ENCODE measurements around the gene DDHD1.
A peak's percentile ranks its signal among the peaks of the same experiment; 100 is the strongest.

The DDHD1 gene

GRCh38 chr14:53038629-53039028 lies 114.5 kb downstream of the DDHD1 start:
- no peaks in the 10 kb centered on the region for H3K9me3 Mint-ChIP-seq
- no peak overlapping the region for H3K4me3 Mint-ChIP-seq

DNA sequence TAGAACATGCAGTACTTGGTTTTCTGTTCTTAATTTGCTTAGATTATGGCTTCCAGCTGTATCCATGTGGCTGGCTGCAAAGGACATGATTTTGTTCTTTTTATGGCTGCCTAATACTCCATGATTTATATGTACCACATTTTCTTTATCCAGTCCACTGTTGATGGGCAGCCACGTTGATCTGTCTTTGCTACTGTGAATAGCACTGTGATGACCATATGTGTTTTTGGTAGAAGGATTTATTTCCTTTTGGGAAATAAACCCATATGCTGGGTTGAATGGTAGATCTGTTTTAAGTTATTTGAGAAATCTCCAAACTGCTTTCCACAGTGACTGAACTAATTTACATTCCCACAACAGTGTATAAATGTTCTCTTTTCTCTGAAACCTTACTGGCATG lies 116.1 kb downstream of the DDHD1 start:
- H3K27me3 Mint-ChIP-seq = no peaks in the 10 kb centered on the region

More at GRCh38 chr14:53038629-53039028, 114.5 kb downstream of the DDHD1 start:
- Mint-ChIP-seq H3K27ac (peak overlapping the region; percentile 30), H3K4me1 (ENCODE audit: low read depth) (no peaks in the 10 kb centered on the region), H3K36me3 (ENCODE audit: low read depth) (peaks cover 83% of the 10 kb centered on the region), H3K27me3 (no peaks in the 10 kb centered on the region)

GRCh38 chr14:53035336-53036210 lies 117.5 kb downstream of the DDHD1 start:
- Mint-ChIP-seq H3K27ac (no peak overlapping the region), H3K36me3 (ENCODE audit: low read depth) (peaks cover 60% of the 10 kb centered on the region), H3K4me3 (no peak overlapping the region), H3K9me3 (no peaks in the 10 kb centered on the region), H3K27me3 (no peaks in the 10 kb centered on the region), H3K4me1 (ENCODE audit: low read depth) (no peaks in the 10 kb centered on the region)

More for the DNA sequence above, 116.1 kb downstream of the DDHD1 start:
- H3K4me1 Mint-ChIP-seq (ENCODE audit: low read depth) = no peaks in the 10 kb centered on the region
- H3K4me3 Mint-ChIP-seq = no peak overlapping the region
- no peak overlapping the region for H3K27ac Mint-ChIP-seq
- no peaks in the 10 kb centered on the region for H3K9me3 Mint-ChIP-seq
- peaks cover 74% of the 10 kb centered on the region for H3K36me3 Mint-ChIP-seq (ENCODE audit: low read depth)

- Mint-ChIP-seq H3K27ac (no peak overlapping the region), H3K9me3 (peaks cover 6% of the 10 kb centered on the region), H3K36me3 (ENCODE audit: low read depth) (peaks cover 52% of the 10 kb centered on the region), H3K27me3 (no peaks in the 10 kb centered on the region), H3K4me3 (no peak overlapping the region), H3K4me1 (ENCODE audit: low read depth) (no peaks in the 10 kb centered on the region)
Measured at GRCh38 chr14:53034688-53035230, 118.4 kb downstream of the DDHD1 start.

DNA sequence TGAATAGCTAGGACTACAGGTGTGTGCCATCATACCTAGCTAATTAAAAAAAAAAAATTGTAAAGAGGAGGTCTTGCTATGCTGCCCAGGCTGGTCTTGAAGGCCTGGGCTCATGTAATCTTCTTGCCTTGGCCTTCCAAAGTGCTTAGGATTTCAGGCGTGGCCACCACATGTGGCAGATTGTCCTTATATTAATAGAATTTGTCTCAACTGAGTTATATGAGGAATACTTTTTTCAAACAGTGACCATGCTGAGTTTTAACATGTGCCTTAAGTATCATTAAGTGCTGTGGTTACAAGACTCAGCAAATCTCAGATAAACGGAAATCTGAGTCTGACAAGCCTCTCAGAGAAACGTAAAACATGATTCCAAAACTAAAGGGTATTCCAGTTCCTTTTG lies 119.1 kb downstream of the DDHD1 start:
- Mint-ChIP-seq H3K36me3 (ENCODE audit: low read depth) (peaks cover 50% of the 10 kb centered on the region), H3K4me3 (no peak overlapping the region), H3K9me3 (peaks cover 9% of the 10 kb centered on the region), H3K27me3 (no peaks in the 10 kb centered on the region), H3K27ac (no peak overlapping the region), H3K4me1 (ENCODE audit: low read depth) (no peaks in the 10 kb centered on the region)

DNA sequence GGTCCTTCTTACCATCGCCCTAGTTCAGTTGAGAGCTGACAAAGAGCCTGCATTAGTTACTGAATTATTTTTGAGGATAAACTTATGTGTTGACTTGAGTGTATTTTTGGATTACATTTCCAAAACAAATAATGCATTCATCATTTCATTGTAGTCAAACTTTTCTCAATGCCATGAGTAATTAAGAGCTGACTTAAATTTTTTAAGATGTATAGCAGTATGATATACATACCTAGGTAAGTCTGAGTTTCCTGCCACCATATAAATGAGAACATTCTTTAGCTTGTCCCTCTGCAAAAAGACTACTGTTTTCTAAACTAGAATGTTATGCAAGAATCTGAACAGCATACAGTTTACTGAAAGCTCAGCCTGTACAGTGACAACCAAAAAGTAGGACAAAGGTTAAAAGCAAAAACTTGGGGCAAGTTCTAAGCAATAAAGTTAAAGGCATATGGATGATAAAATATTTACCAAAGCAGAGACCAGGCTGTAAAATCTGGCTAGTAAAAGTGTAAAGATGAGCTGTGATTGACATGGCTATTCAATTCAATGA lies 120.2 kb downstream of the DDHD1 start:
- no peak overlapping the region for H3K4me3 Mint-ChIP-seq
- H3K27ac Mint-ChIP-seq = no peak overlapping the region
- H3K4me1 Mint-ChIP-seq (ENCODE audit: low read depth) = peaks cover under 1% of the 10 kb centered on the region
- H3K9me3 Mint-ChIP-seq = peaks cover 12% of the 10 kb centered on the region
- H3K36me3 Mint-ChIP-seq (ENCODE audit: low read depth) = peaks cover 38% of the 10 kb centered on the region
- no peaks in the 10 kb centered on the region for H3K27me3 Mint-ChIP-seq

- no peaks in the 10 kb centered on the region for H3K27me3 Mint-ChIP-seq
- peaks cover 6% of the 10 kb centered on the region for H3K4me1 Mint-ChIP-seq (ENCODE audit: low read depth)
- peaks cover 12% of the 10 kb centered on the region for H3K9me3 Mint-ChIP-seq
- H3K27ac Mint-ChIP-seq = no peak overlapping the region
- peaks cover 32% of the 10 kb centered on the region for H3K36me3 Mint-ChIP-seq (ENCODE audit: low read depth)
- no peak overlapping the region for H3K4me3 Mint-ChIP-seq
Measured at GRCh38 chr14:53032161-53032803, 120.8 kb downstream of the DDHD1 start.

DNA sequence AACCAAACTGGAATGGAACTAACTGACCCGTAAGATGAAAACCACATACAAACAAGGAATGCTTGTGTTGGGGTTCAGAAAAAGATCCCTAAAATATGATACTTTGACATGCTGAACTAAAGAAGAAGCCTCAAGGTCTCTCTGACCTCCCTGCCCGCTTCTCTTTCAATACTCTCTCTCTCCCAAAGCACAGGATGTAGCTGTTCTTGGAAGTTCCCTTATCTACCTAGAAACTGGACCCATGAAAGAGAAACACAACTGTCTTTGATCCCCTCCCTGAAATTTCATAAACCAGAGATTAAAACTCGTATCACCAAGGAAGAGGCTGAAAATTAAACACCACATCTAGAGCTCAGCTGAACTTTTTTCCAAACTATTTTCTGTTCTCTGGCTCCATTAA lies 125.6 kb downstream of the DDHD1 start:
- H3K27ac Mint-ChIP-seq = no peak overlapping the region
- no peaks in the 10 kb centered on the region for H3K27me3 Mint-ChIP-seq
- H3K4me1 Mint-ChIP-seq (ENCODE audit: low read depth) = peaks cover 6% of the 10 kb centered on the region
- H3K9me3 Mint-ChIP-seq = peaks cover 12% of the 10 kb centered on the region
- peaks cover 9% of the 10 kb centered on the region for H3K36me3 Mint-ChIP-seq (ENCODE audit: low read depth)
- H3K4me3 Mint-ChIP-seq = no peak overlapping the region

- H3K9me3 Mint-ChIP-seq = peaks cover 12% of the 10 kb centered on the region
- no peak overlapping the region for H3K27ac Mint-ChIP-seq
- H3K4me3 Mint-ChIP-seq = no peak overlapping the region
- peaks cover 5% of the 10 kb centered on the region for H3K36me3 Mint-ChIP-seq (ENCODE audit: low read depth)
- no peaks in the 10 kb centered on the region for H3K27me3 Mint-ChIP-seq
- H3K4me1 Mint-ChIP-seq (ENCODE audit: low read depth) = peaks cover 6% of the 10 kb centered on the region
Measured at GRCh38 chr14:53027041-53027440, 126.1 kb downstream of the DDHD1 start.

GRCh38 chr14:53023325-53023724 lies 129.8 kb downstream of the DDHD1 start:
- H3K36me3 Mint-ChIP-seq (ENCODE audit: low read depth) = peaks cover 5% of the 10 kb centered on the region
- H3K9me3 Mint-ChIP-seq = peaks cover 4% of the 10 kb centered on the region
- no peaks in the 10 kb centered on the region for H3K27me3 Mint-ChIP-seq
- no peak overlapping the region for H3K27ac Mint-ChIP-seq
- no peak overlapping the region for H3K4me3 Mint-ChIP-seq
- peaks cover 6% of the 10 kb centered on the region for H3K4me1 Mint-ChIP-seq (ENCODE audit: low read depth)

GRCh38 chr14:53022593-53022992 lies 130.5 kb downstream of the DDHD1 start:
- peaks cover 5% of the 10 kb centered on the region for H3K36me3 Mint-ChIP-seq (ENCODE audit: low read depth)
- H3K27ac Mint-ChIP-seq = no peak overlapping the region
- peaks cover 2% of the 10 kb centered on the region for H3K4me1 Mint-ChIP-seq (ENCODE audit: low read depth)
- H3K4me3 Mint-ChIP-seq = no peak overlapping the region
- no peaks in the 10 kb centered on the region for H3K27me3 Mint-ChIP-seq
- H3K9me3 Mint-ChIP-seq = peaks cover 3% of the 10 kb centered on the region

DNA sequence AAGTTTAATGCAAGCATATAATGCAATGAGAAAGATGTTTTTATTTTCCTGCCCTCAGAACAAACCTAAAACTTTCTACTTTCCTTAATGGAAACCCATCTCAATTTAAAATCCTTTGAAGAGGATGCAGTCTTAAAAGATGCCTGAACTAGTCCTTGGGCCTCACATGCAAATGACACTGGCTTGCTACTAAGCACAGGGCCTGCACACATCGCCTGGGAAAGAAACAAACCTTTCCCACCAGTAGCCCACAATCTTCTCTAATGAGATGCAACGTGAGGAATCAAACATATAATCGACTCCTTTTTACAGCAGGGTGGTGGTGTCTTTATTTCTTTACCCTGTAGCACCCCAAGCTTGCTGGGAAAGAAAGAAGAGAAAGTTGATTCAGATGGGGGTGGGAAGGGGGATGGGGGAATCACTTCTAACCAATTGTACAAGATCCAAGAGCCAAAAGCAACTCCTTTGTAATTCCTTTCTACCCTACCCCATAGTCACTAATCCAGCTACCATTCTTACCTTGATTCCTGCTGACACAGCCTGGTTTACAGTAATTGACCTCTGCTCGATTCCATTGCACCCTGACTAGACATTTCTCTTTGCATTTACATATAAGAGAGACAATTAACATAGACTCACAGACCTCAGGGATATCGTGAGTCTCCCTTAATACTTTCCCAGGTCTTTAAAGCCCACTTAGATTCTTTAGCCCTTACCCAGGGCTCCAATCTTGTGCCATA lies 132.8 kb downstream of the DDHD1 start:
- no peak overlapping the region for H3K4me3 Mint-ChIP-seq
- peaks cover 3% of the 10 kb centered on the region for H3K9me3 Mint-ChIP-seq
- no peaks in the 10 kb centered on the region for H3K4me1 Mint-ChIP-seq (ENCODE audit: low read depth)
- H3K36me3 Mint-ChIP-seq (ENCODE audit: low read depth) = peaks cover 5% of the 10 kb centered on the region
- no peak overlapping the region for H3K27ac Mint-ChIP-seq
- no peaks in the 10 kb centered on the region for H3K27me3 Mint-ChIP-seq

DNA sequence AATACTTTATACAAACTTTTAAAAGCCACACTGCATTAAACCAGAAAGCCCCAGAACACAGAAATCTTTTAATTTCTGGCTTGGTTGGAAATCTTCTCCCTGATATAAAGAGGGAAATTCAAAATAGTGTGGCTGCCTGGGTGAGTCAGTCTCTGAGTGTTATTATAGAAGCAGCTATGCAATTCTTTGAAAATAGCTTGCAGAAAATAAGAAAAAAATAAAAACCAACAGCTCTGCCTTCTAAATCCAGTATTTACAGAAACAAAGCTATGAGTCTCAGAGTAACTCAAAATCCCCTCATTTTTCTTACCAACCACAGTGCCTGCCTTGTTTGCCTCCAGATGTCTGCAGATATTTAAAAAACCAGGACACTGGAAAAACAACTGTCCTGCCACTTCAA lies 133.7 kb downstream of the DDHD1 start:
- no peaks in the 10 kb centered on the region for H3K27me3 Mint-ChIP-seq
- peaks cover 5% of the 10 kb centered on the region for H3K36me3 Mint-ChIP-seq (ENCODE audit: low read depth)
- no peaks in the 10 kb centered on the region for H3K4me1 Mint-ChIP-seq (ENCODE audit: low read depth)
- H3K4me3 Mint-ChIP-seq = no peak overlapping the region
- no peak overlapping the region for H3K27ac Mint-ChIP-seq
- H3K9me3 Mint-ChIP-seq = peaks cover 3% of the 10 kb centered on the region

DNA sequence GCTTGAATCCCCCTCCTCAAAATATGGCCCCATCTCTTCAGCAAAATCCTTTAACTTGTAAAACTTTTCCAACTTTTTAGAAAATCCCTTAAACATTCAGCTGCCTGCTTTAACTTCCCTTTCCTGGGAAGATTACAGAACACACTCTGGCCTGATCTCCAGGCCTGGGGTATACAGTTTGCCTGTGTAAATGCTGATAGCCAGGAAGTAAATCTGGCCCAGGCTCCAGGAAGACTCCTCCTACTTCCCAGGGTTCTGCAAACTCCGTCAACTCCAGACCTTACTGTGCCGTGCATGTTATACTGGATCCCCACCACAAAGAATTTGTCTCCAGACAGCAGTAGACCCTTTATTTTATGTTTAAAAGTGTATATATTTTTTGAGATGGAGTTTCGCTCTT lies 135.3 kb downstream of the DDHD1 start:
- Mint-ChIP-seq H3K27ac (no peak overlapping the region), H3K36me3 (ENCODE audit: low read depth) (peaks cover 5% of the 10 kb centered on the region), H3K4me3 (no peak overlapping the region), H3K4me1 (ENCODE audit: low read depth) (no peaks in the 10 kb centered on the region), H3K27me3 (peaks cover 3% of the 10 kb centered on the region), H3K9me3 (peaks cover 3% of the 10 kb centered on the region)

All from stimulated activated naive CD8-positive, alpha-beta T cell treated with anti-CD3 and anti-CD28 coated beads, Interleukin-15, Interleukin-2, amounts not matched to agents 100 ng/mL and 50 ng/mL, for 24 hours (primary cell).